ENCODE measurements around the gene DHRS3. TPM values are rescaled to one million over a fixed set of nuclear protein-coding genes. Genes with fewer than 3 reads are reported as not detected.

The DHRS3 gene
- total RNA-seq, 1 experiment from 2014 or later: 2.6 TPM

DNA sequence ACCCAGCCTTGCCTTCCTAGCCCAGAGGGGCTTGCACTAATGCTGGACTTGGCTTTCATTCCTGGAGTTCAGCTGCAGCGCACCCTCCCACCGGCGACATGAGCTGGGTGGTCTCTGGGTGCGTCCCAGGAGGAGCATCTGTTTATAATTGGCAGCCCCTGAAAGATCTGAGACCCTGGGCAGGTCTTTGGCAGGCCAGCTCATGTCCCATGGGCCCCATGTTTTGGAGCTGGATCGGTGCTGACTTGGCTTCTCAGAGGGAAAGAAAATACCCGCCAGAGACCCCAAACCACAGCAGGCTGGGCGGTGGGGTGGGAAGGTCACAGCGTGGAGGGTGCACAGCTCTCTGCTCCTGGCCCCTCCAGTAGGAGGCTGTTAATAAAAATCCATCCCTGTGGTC is 29.3 kb downstream of the DHRS3 start:
- Histone ChIP-seq H3K36me3 (no peaks in the 10 kb centered on the region), H3K27me3 (no peaks in the 10 kb centered on the region), H3K27ac (no peak overlapping the region), H3K4me1 (peaks cover 18% of the 10 kb centered on the region), H3K4me3 (no peak overlapping the region), H3K9me3 (replicated peaks) (no peaks in the 10 kb centered on the region)
- DNase-seq: no peak

DNA sequence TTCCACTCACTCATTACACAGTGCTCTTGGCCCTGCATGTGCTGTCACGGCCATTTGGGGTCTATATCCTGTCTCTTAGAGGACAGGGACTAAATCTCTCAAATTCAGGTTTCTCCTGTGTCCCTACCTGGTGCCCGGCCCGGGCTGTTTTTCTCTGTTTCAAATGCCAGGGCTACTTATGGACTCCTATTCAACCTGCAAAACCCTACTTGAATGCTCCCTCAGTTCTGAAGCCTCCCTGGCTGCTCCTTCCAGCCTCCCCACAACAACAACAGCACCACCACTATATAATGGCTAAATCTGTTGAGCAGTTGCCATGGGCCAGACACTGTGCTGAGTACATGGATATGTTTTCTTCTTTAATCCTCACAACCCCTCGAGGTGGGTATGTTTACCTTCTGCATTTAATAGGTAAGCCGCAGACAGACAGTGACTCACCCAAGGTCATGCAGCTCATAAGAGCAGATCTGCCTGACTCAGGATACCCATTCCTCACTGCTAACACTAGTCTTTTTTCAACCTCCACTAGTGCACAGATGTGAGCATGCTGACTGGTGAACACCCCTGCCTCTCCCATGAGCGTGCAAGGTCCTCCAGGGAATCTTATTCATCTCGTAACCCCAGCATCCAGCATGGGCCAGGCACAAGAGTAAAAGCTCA is 29.9 kb downstream of the DHRS3 start:
- H3K9me3 ChIP-seq (replicated peaks): no peaks in the 10 kb centered on the region
- H3K27me3 ChIP-seq: no peaks in the 10 kb centered on the region
- no peak overlapping the region for H3K27ac ChIP-seq
- peak; percentile 46 for DNase-seq
- no peaks in the 10 kb centered on the region for H3K36me3 ChIP-seq
- no peak overlapping the region for H3K4me3 ChIP-seq
- H3K4me1 ChIP-seq: peaks cover 18% of the 10 kb centered on the region

GRCh38 chr1:12585951-12586942 is 31.8 kb downstream of the DHRS3 start:
- peak in 1 of 2 experiments; percentile 39 for DNase-seq
- Histone ChIP-seq H3K27ac (no peak overlapping the region), H3K9me3 (replicated peaks) (no peaks in the 10 kb centered on the region), H3K4me3 (no peak overlapping the region), H3K36me3 (no peaks in the 10 kb centered on the region), H3K27me3 (no peaks in the 10 kb centered on the region), H3K4me1 (peaks cover 13% of the 10 kb centered on the region)

GRCh38 chr1:12585536-12585935 is 32.5 kb downstream of the DHRS3 start:
- peaks cover 14% of the 10 kb centered on the region for H3K4me1 ChIP-seq
- H3K9me3 ChIP-seq (replicated peaks): no peaks in the 10 kb centered on the region
- no peak for DNase-seq
- H3K27ac ChIP-seq: no peak overlapping the region
- no peak overlapping the region for H3K4me3 ChIP-seq
- H3K27me3 ChIP-seq: no peaks in the 10 kb centered on the region
- no peaks in the 10 kb centered on the region for H3K36me3 ChIP-seq

GRCh38 chr1:12584900-12585525 is 33.0 kb downstream of the DHRS3 start:
- DNase-seq: no peak
- Histone ChIP-seq H3K9me3 (replicated peaks) (no peaks in the 10 kb centered on the region), H3K4me1 (peaks cover 16% of the 10 kb centered on the region), H3K27ac (no peak overlapping the region), H3K36me3 (no peaks in the 10 kb centered on the region), H3K4me3 (no peak overlapping the region), H3K27me3 (no peaks in the 10 kb centered on the region)

- no peaks in the 10 kb centered on the region for H3K36me3 ChIP-seq
- no peak for DNase-seq
- no peaks in the 10 kb centered on the region for H3K27me3 ChIP-seq
- H3K27ac ChIP-seq: no peak overlapping the region
- no peak overlapping the region for H3K4me3 ChIP-seq
- no peaks in the 10 kb centered on the region for H3K9me3 ChIP-seq (replicated peaks)
- H3K4me1 ChIP-seq: peaks cover 19% of the 10 kb centered on the region
These were observed 34.5 kb downstream of the DHRS3 start for GRCh38 chr1:12583484-12583883.

GRCh38 chr1:12582649-12583048 is 35.4 kb downstream of the DHRS3 start:
- Histone ChIP-seq H3K27ac (no peak overlapping the region), H3K4me1 (peaks cover 17% of the 10 kb centered on the region), H3K27me3 (no peaks in the 10 kb centered on the region), H3K36me3 (no peaks in the 10 kb centered on the region), H3K4me3 (no peak overlapping the region), H3K9me3 (replicated peaks) (no peaks in the 10 kb centered on the region)
- no peak for DNase-seq

- Histone ChIP-seq H3K4me3 (no peak overlapping the region), H3K4me1 (peaks cover 17% of the 10 kb centered on the region), H3K9me3 (replicated peaks) (no peaks in the 10 kb centered on the region), H3K27me3 (no peaks in the 10 kb centered on the region), H3K36me3 (no peaks in the 10 kb centered on the region), H3K27ac (no peak overlapping the region)
- DNase-seq: no peak
These were observed 36.8 kb downstream of the DHRS3 start for GRCh38 chr1:12581179-12581578.

- no peaks in the 10 kb centered on the region for H3K36me3 ChIP-seq
- H3K27ac ChIP-seq: peak overlapping the region; percentile 38; the same call in 1 of the 2 replicates
- DNase-seq: peak; percentile 92 to 97
- H3K4me1 ChIP-seq: peaks cover 17% of the 10 kb centered on the region
- H3K9me3 ChIP-seq (replicated peaks): no peaks in the 10 kb centered on the region
- no peak overlapping the region for H3K4me3 ChIP-seq
- H3K27me3 ChIP-seq: no peaks in the 10 kb centered on the region
These were observed 37.7 kb downstream of the DHRS3 start for GRCh38 chr1:12580054-12580887.

DNA sequence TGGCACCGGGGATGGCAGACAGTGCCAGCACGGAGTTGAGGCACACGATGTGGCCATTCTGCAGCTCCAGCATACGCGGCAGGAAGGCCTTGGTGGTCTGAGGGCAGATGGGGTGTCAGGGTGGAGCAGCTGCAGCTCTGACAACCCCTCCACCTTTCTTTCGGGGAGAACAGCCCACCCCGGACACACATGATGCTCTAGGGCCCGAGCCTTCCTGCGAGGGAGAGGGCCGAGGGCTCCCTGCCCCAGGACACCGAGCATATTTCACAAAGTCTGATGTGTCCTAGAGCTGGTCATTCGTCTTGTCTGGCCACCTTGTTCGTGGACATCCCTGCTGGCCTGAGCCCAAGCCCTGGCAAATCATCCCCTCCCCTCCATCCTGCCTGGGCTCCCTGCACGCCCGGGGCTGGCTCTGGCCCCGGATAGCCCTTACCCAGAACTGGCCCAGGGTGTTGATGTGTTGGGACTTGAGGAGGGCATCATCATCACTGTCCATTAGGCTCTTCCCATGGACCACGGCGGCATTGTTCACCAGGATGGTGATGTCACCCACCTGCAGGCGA is 39.1 kb downstream of the DHRS3 start:
- no peak for DNase-seq
- H3K4me3 ChIP-seq: no peak overlapping the region

DNA sequence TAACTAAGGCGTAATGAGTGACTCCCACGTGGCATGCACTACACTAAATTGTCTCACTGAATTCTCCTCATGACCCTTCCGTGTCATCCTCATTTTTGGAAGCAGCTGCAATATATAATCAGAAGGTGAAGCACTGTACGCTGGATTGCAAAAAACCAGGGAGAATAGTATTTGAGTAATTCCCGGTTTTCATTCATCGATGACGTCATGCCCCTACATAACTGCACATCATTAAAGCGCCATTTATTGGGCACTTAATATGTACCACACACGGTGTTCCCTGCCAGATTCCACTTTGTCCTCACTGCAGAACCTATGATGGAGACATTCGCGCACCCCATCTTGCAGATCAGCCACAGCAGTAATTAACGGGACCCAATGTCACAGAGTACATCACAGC is 41.0 kb downstream of the DHRS3 start:
- no peak overlapping the region for H3K4me3 ChIP-seq
- no peak for DNase-seq
- no peak overlapping the region for H3K27ac ChIP-seq
- H3K9me3 ChIP-seq (replicated peaks): no peaks in the 10 kb centered on the region
- H3K27me3 ChIP-seq: no peaks in the 10 kb centered on the region
- peaks cover 38% of the 10 kb centered on the region for H3K4me1 ChIP-seq
- no peaks in the 10 kb centered on the region for H3K36me3 ChIP-seq

More for the DNA sequence above, 39.1 kb downstream of the DHRS3 start:
- peaks cover 26% of the 10 kb centered on the region for H3K4me1 ChIP-seq
- H3K27me3 ChIP-seq: no peaks in the 10 kb centered on the region
- H3K27ac ChIP-seq: no peak overlapping the region
- no peaks in the 10 kb centered on the region for H3K36me3 ChIP-seq
- H3K9me3 ChIP-seq (replicated peaks): no peaks in the 10 kb centered on the region

DNA sequence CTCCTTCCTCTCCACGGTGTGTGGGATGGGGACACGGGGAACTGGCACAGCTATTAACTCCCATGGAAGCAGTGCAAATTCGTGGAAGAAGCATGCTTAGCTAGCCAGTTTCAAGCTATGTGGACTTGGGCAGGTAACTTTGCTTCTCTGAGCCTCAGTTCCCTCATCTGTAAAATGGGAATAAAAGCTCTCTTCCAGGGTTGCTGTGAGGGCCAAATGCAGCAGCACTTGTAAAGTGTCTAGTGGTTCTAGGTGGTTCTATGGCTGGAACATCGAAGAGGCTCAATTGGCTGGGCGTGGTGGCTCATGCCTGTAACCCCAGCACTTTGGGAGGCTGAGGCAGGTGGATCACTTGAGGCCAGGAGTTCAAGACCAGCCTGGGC is 43.3 kb downstream of the DHRS3 start:
- no peaks in the 10 kb centered on the region for H3K9me3 ChIP-seq (replicated peaks)
- H3K36me3 ChIP-seq: no peaks in the 10 kb centered on the region
- DNase-seq: no peak
- H3K4me1 ChIP-seq: peaks cover 25% of the 10 kb centered on the region
- H3K4me3 ChIP-seq: no peak overlapping the region
- no peaks in the 10 kb centered on the region for H3K27me3 ChIP-seq
- no peak overlapping the region for H3K27ac ChIP-seq

GRCh38 chr1:12573015-12573825 is 44.8 kb downstream of the DHRS3 start:
- peaks cover 21% of the 10 kb centered on the region for H3K4me1 ChIP-seq
- H3K9me3 ChIP-seq (replicated peaks): no peaks in the 10 kb centered on the region
- H3K27ac ChIP-seq: peak overlapping the region; percentile 3; the same call in 1 of the 2 replicates
- H3K27me3 ChIP-seq: no peaks in the 10 kb centered on the region
- no peaks in the 10 kb centered on the region for H3K36me3 ChIP-seq
- no peak for DNase-seq
- H3K4me3 ChIP-seq: no peak overlapping the region

Data from SJCRH30 (cell line).